ENCODE results near the gene STEAP3.

The STEAP3 gene

DNA sequence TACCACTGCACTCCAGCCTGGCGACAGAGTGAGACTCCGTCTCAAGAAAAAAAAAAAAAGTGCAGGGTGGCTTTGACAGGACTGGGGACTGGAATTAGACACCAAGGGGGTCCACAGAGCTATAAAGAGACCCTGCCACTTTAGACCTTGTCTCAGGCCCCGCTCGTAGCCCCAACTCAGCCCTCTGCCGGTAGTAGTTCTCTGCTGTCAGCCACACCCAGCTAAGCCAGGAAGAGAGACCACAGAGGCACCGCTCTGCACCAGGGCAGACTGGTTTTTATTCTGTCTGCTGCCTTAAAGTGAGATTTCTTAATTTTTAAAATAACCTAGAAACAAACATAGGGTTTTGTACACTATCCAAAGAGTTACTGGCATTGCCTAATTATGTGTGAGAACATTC, 66.0 kb downstream of the STEAP3 start:
- Histone ChIP-seq H3K36me3 (ENCODE audit: insufficient read depth, low read length) (no peaks in the 10 kb centered on the region), H3K9ac (ENCODE audit: low read depth, low read length, poor library complexity, severe bottlenecking) (no peak overlapping the region), H3K4me3 (ENCODE audit: low read length, poor library complexity, severe bottlenecking) (no peak overlapping the region), H3K79me2 (ENCODE audit: insufficient read depth, low read length) (no peaks in the 10 kb centered on the region), H3K9me2 (replicated peaks; ENCODE audit: low read depth, low read length) (no peaks in the 10 kb centered on the region), H3K9me3 (ENCODE audit: insufficient read depth, low read depth, low read length) (no peaks in the 10 kb centered on the region), H4K20me1 (ENCODE audit: insufficient read depth, low read length, poor library complexity, severe bottlenecking) (no peaks in the 10 kb centered on the region), H3F3A (ENCODE audit: low read depth) (no peaks in the 10 kb centered on the region), H3K4me2 (ENCODE audit: low read depth, low read length, poor library complexity, severe bottlenecking) (no peak overlapping the region), H2AFZ (ENCODE audit: low read length) (no peak overlapping the region), H3K27me3 (ENCODE audit: insufficient read depth, low read length, poor library complexity, severe bottlenecking) (no peaks in the 10 kb centered on the region), H3K4me1 (ENCODE audit: insufficient read depth, low read length, poor library complexity, severe bottlenecking) (no peaks in the 10 kb centered on the region)
- TF ChIP-seq EZH2phosphoT487 (IDR thresholded peaks at IDR 0.05; ENCODE audit: borderline replicate concordance) = no peak
- TF ChIP-seq, protein P1, sequence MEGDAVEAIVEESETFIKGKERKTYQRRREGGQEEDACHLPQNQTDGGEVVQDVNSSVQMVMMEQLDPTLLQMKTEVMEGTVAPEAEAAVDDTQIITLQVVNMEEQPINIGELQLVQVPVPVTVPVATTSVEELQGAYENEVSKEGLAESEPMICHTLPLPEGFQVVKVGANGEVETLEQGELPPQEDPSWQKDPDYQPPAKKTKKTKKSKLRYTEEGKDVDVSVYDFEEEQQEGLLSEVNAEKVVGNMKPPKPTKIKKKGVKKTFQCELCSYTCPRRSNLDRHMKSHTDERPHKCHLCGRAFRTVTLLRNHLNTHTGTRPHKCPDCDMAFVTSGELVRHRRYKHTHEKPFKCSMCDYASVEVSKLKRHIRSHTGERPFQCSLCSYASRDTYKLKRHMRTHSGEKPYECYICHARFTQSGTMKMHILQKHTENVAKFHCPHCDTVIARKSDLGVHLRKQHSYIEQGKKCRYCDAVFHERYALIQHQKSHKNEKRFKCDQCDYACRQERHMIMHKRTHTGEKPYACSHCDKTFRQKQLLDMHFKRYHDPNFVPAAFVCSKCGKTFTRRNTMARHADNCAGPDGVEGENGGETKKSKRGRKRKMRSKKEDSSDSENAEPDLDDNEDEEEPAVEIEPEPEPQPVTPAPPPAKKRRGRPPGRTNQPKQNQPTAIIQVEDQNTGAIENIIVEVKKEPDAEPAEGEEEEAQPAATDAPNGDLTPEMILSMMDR (conservative IDR thresholded peaks at IDR 0.05; ENCODE audit: low read length) = no peak

DNA sequence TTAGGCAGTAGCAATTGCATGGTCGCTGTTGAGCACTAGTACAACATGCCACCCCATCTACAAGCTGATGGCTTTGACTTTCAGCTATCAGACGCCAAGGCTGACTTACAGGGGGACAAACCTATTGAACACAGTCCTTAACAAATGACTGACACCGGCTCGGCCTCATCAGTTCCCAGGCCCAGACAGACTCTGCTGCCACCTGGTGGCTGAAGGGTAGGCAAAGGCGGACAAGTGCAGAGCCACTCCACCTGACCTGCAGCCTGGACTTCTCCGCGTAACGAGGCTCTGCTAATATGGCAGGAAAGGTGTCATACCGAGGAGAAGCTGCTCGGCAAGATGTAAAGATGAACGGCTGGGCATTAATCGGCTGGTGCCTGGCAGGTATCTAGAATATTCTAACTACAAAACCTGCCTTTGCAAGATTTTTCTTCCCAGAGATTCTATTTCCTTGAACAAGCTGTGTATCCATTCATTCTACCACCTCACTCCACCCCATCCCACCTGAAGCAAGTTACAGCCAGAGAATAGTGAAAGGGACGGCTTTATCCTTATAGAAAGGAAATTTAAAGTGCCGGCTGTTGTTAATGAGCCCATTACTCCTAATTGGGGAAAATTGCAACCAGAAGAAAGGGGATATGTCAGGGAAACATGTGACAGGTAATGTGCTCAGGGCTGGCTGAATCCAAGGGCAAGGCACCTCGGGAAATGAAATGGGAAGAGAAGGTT, 67.4 kb downstream of the STEAP3 start:
- H3K27me3 ChIP-seq (ENCODE audit: insufficient read depth, low read length, poor library complexity, severe bottlenecking) = no peaks in the 10 kb centered on the region

DNA sequence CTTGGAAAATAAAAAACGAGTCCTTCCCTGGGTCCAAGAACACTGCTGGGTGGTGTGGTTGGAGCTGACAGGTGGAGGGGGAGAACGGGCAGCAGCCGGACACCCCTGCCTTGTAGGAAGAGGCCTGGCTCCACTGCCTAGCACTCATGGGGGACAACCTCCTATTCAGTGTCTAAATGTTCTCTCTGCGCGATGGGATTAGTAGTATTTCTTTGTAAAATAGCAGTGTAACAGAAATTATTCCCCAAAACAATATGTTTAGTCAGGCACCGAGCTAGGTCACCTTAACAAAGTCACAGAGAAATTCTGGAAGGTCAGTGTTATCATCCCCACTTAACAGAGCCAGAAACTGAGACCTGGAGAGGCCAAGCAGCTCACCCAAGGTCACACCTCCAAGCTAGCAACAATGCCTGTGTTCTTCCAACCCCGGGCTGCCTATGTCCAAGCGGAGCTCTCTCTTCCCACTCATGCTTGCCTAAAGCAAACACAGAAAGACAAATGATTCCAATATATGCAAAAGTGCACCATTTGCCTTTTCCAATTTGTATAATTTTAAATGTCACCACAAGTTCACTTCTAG, 68.0 kb downstream of the STEAP3 start:
- Histone ChIP-seq H4K20me1 (ENCODE audit: insufficient read depth, low read length, poor library complexity, severe bottlenecking) (no peaks in the 10 kb centered on the region), H3K9me2 (replicated peaks; ENCODE audit: low read depth, low read length) (no peaks in the 10 kb centered on the region), H3K79me2 (ENCODE audit: insufficient read depth, low read length) (no peaks in the 10 kb centered on the region), H3K9me3 (ENCODE audit: insufficient read depth, low read depth, low read length) (no peaks in the 10 kb centered on the region), H3K9ac (ENCODE audit: low read depth, low read length, poor library complexity, severe bottlenecking) (no peak overlapping the region), H3F3A (ENCODE audit: low read depth) (no peaks in the 10 kb centered on the region), H3K4me2 (ENCODE audit: low read depth, low read length, poor library complexity, severe bottlenecking) (no peak overlapping the region), H3K27me3 (ENCODE audit: insufficient read depth, low read length, poor library complexity, severe bottlenecking) (no peaks in the 10 kb centered on the region), H3K36me3 (ENCODE audit: insufficient read depth, low read length) (no peaks in the 10 kb centered on the region), H3K4me3 (ENCODE audit: low read length, poor library complexity, severe bottlenecking) (no peak overlapping the region), H3K4me1 (ENCODE audit: insufficient read depth, low read length, poor library complexity, severe bottlenecking) (no peaks in the 10 kb centered on the region), H2AFZ (ENCODE audit: low read length) (no peak overlapping the region)
- TF ChIP-seq, protein P1 (conservative IDR thresholded peaks at IDR 0.05; ENCODE audit: low read length) = no peak
- no peak for TF ChIP-seq EZH2phosphoT487 (IDR thresholded peaks at IDR 0.05; ENCODE audit: borderline replicate concordance)

More for the DNA sequence above, 67.4 kb downstream of the STEAP3 start:
- Histone ChIP-seq H3K4me1 (ENCODE audit: insufficient read depth, low read length, poor library complexity, severe bottlenecking) (no peaks in the 10 kb centered on the region), H3K4me3 (ENCODE audit: low read length, poor library complexity, severe bottlenecking) (no peak overlapping the region), H3K9me2 (replicated peaks; ENCODE audit: low read depth, low read length) (no peaks in the 10 kb centered on the region), H2AFZ (ENCODE audit: low read length) (no peak overlapping the region), H4K20me1 (ENCODE audit: insufficient read depth, low read length, poor library complexity, severe bottlenecking) (no peaks in the 10 kb centered on the region), H3K9me3 (ENCODE audit: insufficient read depth, low read depth, low read length) (no peaks in the 10 kb centered on the region), H3K9ac (ENCODE audit: low read depth, low read length, poor library complexity, severe bottlenecking) (no peak overlapping the region), H3K79me2 (ENCODE audit: insufficient read depth, low read length) (no peaks in the 10 kb centered on the region), H3F3A (ENCODE audit: low read depth) (no peaks in the 10 kb centered on the region), H3K4me2 (ENCODE audit: low read depth, low read length, poor library complexity, severe bottlenecking) (no peak overlapping the region), H3K36me3 (ENCODE audit: insufficient read depth, low read length) (no peaks in the 10 kb centered on the region)
- no peak for TF ChIP-seq EZH2phosphoT487 (IDR thresholded peaks at IDR 0.05; ENCODE audit: borderline replicate concordance)
- TF ChIP-seq, protein P1 (conservative IDR thresholded peaks at IDR 0.05; ENCODE audit: low read length) = peak; percentile 54

All from Loucy (cell line).